Ecto neural progenitor cell (in vitro differentiated cells): ENCODE results near the gene SCOC.

ENCODE experiments used
- DNase-seq: peaks from one replicate; pipeline ENCODE4 v3.0.0-alpha.2; 2018; ENCODE audit warnings: low spot score

SCOC gene

GRCh38 chr4:140373328-140374129 lies at the start of gene SCOC:
TSS of gene SCOC (plus strand) at chr4:140373646. CDS start at chr4:140379171, 5,525 bp downstream.
- peak; percentile 99 for DNase-seq

GRCh38 chr4:140326395-140326993 lies 47.0 kb upstream of the SCOC start:
- DNase-seq, result no peak

GRCh38 chr4:140330311-140330900 lies 43.0 kb upstream of the SCOC start:
- no peak for DNase-seq

GRCh38 chr4:140331245-140331644 lies 42.2 kb upstream of the SCOC start:
- DNase-seq, result no peak

- DNase-seq, result no peak
These were observed 41.6 kb upstream of the SCOC start for GRCh38 chr4:140331876-140332275.

GRCh38 chr4:140332734-140333133 lies 40.7 kb upstream of the SCOC start:
- DNase-seq, result no peak

GRCh38 chr4:140333523-140333922 lies 39.9 kb upstream of the SCOC start:
- DNase-seq, result no peak

GRCh38 chr4:140335076-140335475 lies 38.4 kb upstream of the SCOC start:
- no peak for DNase-seq

- DNase-seq, result no peak
These were observed 36.7 kb upstream of the SCOC start for GRCh38 chr4:140336730-140337129.

GRCh38 chr4:140342620-140343019 lies 30.8 kb upstream of the SCOC start:
- DNase-seq, result no peak

- DNase-seq, result no peak
These were observed 30.1 kb upstream of the SCOC start for GRCh38 chr4:140343303-140343702.

- DNase-seq, result no peak
These were observed 29.3 kb upstream of the SCOC start for GRCh38 chr4:140344101-140344500.

- no peak for DNase-seq
These were observed 28.8 kb upstream of the SCOC start for GRCh38 chr4:140344621-140345020.

- DNase-seq, result no peak
These were observed 27.3 kb upstream of the SCOC start for GRCh38 chr4:140346136-140346535.

GRCh38 chr4:140349816-140350215 lies 23.6 kb upstream of the SCOC start:
- DNase-seq, result no peak

- no peak for DNase-seq
These were observed 22.1 kb upstream of the SCOC start for GRCh38 chr4:140351093-140352075.

GRCh38 chr4:140353786-140354185 lies 19.7 kb upstream of the SCOC start:
- no peak for DNase-seq

- DNase-seq, result no peak
These were observed 18.2 kb upstream of the SCOC start for GRCh38 chr4:140355288-140355687.

- no peak for DNase-seq
These were observed 15.6 kb upstream of the SCOC start for GRCh38 chr4:140357868-140358267.

GRCh38 chr4:140358281-140358680 lies 15.2 kb upstream of the SCOC start:
- DNase-seq, result no peak

GRCh38 chr4:140359562-140360427 lies 13.7 kb upstream of the SCOC start:
- peak; percentile 78 for DNase-seq
